GM21390 (cell line): ENCODE measurements around the gene PTEN.
A peak's percentile ranks its signal among the peaks of the same experiment; 100 is the strongest.
"Not testable (repeated sequence)": the region's sequence is repeated elsewhere in the genome, so short reads cannot be mapped to it uniquely, and the experiment has no call there.

Experiments
- ATAC-seq: cut with Tn5 transposase; IDR thresholded peaks from one replicate; pipeline ENCODE4 v1.9.1; 2021; ENCODE audit not compliant: unreplicated experiment

PTEN gene

DNA sequence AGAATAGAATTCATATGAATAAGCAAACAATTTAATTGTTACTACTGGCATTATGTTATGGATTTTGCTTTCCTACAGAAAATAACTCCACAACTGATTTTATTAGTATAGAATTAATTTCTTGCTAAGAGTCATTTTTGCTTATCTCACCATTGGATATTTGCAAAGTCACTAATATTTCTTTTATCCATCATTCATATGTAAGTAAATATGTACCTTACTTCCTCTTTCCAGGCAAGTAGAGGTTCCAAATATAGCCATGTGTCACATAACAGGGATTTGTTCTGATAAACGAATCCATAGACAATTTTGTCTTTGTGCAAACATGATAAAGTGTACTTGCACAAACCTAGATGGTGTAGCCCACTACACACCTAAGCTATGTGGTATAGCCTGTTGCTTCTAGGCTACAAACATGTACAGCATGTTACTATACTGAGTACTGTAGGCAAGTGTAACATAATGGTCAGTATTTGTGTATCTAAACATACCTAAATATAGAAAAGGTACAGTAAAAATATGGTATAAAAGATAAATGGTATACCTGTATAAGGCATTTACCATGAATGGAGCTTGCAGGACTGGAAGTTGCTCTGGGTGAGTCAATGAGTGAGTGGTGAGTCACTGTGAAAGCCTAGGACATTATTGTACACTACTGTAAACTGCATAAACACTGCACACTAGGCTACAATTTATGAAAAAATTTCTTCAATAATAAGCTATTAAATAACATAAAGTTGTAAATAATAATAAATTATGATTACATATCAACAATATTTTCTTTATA lies 18.4 kb upstream of the PTEN start:
- ATAC-seq = no peak

DNA sequence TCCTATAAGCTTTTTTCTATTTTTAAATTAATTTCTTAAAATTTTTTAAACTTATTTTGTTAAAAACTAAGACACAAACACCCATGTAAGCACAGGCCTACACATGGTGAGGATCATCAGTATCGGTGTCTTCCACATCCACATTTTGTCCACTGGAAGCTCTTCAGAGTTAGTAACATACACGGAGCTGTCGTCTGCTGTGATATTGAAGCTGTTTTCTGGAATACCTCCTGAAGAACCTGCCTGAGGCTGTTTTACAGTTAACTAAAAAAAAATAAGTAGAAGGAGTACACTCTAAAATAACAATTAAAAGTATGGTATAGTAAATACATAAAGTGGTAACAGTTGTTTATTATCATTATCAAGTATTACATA lies 17.8 kb upstream of the PTEN start:
- no peak for ATAC-seq

DNA sequence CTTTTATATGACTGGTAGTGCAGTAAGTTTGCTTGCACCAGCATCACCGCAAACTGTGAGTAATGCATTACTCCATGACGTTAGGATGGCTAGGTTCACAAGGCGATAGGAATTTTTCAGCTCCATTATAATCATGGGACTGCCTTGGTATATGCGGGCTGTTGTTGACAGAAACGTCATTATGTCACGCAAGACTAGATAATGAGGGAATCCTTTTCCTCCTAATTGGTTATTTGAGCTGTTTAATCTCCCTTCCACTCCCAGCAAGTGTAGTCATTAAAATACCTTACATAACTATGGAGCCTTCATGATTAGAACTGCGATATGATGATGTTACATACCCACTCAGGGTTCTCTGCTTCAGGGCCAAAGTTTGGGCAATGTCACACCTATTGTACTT lies 17.4 kb upstream of the PTEN start:
- ATAC-seq = no peak

GRCh38 chr10:87846711-87847110 lies 16.7 kb upstream of the PTEN start:
- not testable (repeated sequence) for ATAC-seq

DNA sequence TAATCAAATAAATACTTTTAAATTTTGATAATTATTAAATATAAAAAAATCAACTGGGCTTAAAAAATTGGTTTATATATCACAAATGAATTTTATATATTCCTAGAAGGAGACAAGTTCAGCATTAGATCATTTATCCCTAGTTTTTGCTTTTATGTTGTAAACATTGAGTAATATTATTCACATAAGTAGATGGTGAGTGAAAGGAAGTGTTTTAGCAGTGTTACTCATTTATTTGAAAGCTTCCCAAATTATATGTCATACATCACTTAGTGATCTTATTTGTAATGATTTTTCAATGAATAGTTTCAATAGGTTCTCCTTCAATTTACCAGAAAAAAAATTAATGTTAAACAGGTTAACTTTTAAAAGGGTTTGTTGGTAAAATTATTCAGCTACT lies 15.9 kb upstream of the PTEN start:
- no peak for ATAC-seq

DNA sequence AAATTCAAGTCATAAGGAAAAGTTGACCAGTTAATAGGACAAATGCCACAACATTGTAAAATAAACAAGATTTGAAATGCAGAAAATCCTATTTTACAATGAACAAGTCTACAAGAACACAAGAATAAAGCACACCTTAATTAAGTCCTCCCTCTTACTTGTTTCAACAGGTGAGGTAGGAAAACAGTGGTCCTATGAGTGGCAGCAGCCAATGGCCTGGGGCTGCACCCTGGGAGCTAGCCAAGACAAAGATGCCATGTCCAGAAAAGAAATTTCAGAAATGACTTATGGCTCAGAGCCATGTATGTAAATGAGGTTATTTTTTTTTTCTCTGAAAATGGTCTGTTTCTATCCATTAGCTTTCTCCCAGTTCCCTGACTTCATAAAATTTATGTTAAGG lies 14.4 kb upstream of the PTEN start:
- ATAC-seq = no peak

- no peak for ATAC-seq
Measured at GRCh38 chr10:87850742-87851205, 12.7 kb upstream of the PTEN start.

GRCh38 chr10:87852089-87852488 lies 11.3 kb upstream of the PTEN start:
- ATAC-seq = no peak

- ATAC-seq = not testable (repeated sequence)
Measured at GRCh38 chr10:87855247-87855646, 8.2 kb upstream of the PTEN start.

DNA sequence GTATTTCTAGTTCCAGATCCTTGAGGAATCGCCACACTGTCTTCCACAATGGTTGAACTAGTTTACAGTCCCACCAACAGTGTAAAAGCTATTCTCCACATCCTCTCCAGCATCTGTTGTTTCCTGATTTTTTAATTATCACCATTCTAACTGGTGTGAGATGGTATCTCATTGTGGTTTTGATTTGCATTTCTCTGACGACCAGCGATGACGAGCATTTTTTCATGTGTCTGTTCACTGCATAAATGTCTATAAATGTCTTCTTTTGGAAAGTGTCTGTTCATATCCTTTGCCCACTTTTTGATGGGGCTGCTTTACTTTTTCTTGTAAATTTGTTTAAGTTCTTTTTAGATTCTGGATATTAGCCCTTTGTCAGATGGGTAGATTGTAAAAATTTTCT lies 7.8 kb upstream of the PTEN start:
- ATAC-seq = not testable (repeated sequence)

- no peak for ATAC-seq
Measured at GRCh38 chr10:87860156-87860795, 3.1 kb upstream of the PTEN start.

- no peak for ATAC-seq
Measured at GRCh38 chr10:87860816-87861403, 2.5 kb upstream of the PTEN start.

GRCh38 chr10:87861566-87861952 lies 1.9 kb upstream of the PTEN start:
- ATAC-seq = peak; percentile 13

GRCh38 chr10:87861953-87862678 lies 1.3 kb upstream of the PTEN start:
- peak; percentile 54 for ATAC-seq

- peak; percentile 12 for ATAC-seq
Measured at GRCh38 chr10:87862679-87863052, 759 bp upstream of the PTEN start.

- ATAC-seq = not testable (repeated sequence)
Measured at GRCh38 chr10:87863951-87864495, 598 bp downstream of the PTEN start.

DNA sequence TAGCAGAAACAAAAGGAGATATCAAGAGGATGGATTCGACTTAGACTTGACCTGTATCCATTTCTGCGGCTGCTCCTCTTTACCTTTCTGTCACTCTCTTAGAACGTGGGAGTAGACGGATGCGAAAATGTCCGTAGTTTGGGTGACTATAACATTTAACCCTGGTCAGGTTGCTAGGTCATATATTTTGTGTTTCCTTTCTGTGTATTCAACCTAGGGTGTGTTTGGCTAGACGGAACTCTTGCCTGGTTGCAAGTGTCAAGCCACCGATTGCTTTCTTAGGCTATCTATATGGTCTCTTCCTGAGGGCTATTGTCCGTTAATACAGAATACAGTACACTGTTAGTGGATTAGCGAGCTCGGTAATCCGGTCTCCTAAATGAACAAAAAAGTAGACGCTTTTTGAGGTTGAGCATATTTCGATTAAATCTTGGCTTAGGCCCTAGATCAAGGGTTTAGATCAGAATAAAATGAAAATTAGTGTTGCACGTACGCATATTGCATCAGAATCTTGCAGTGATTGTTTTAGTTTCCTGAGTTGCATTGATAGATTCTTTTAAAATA lies 1.2 kb downstream of the PTEN start:
- ATAC-seq = no peak

GRCh38 chr10:87865241-87865881 lies 1.9 kb downstream of the PTEN start:
- no peak for ATAC-seq

DNA sequence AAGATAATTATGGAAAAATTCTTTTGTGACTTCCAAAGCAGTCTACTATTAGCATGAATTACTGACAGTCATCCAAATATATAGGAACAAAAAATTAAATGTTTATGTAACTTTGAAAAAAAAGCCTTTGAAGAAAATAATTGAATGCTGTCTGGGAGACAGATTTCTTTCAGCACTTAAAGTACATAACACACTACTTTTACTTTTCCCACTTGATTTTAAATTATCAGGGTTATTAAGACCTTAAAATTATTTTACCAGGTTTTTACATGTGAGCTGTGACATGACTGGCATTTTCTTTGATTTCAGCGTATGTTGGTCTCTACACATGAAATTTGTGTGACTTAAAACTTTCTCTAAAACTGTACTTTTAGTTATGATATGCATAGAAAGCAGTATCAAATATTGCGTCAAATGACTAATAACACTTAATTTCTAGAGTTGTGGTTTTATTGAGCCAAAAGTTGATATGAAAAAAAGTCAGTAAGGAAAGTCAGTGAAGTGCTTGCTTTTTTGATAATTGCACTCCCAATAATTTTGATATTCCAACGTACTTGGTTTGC lies 3.1 kb downstream of the PTEN start:
- no peak for ATAC-seq

GRCh38 chr10:87867453-87867852 lies 4.0 kb downstream of the PTEN start:
- no peak for ATAC-seq
